NCI-H82 treated with DMSO at 0.1 percent for 48 hours (cell line): ENCODE data around the gene NOS1AP.

ENCODE experiments used
- DNase-seq: peaks from one replicate; lab custom pipeline; 2025; ENCODE audit not compliant: unreplicated experiment; lab: John Stamatoyannopoulos, UW

The NOS1AP gene

GRCh38 chr1:162136760-162137159 lies 67.3 kb downstream of the NOS1AP start:
- DNase-seq: no peak

- DNase-seq: no peak
Observed at GRCh38 chr1:162137179-162137960, 67.9 kb downstream of the NOS1AP start.

DNA sequence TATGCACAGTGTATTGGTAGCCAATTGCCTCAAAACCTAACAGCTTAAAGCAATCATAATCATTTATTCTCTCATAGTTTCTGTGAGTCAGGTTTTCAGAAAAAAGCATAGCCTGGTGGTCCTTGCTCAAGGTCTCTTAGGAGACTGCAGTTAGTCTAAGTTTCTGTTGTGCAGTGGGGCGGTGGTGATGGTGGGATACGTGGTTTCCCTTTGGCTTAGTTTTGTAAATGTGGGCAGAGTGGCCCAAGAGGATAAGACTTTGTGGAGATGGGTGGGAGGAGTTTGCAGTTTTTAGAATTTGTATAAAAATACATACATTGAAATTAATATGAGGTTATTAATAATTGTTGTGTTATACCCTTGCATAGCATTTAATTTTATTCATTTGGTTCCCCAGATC lies 68.6 kb downstream of the NOS1AP start:
- DNase-seq: no peak

DNA sequence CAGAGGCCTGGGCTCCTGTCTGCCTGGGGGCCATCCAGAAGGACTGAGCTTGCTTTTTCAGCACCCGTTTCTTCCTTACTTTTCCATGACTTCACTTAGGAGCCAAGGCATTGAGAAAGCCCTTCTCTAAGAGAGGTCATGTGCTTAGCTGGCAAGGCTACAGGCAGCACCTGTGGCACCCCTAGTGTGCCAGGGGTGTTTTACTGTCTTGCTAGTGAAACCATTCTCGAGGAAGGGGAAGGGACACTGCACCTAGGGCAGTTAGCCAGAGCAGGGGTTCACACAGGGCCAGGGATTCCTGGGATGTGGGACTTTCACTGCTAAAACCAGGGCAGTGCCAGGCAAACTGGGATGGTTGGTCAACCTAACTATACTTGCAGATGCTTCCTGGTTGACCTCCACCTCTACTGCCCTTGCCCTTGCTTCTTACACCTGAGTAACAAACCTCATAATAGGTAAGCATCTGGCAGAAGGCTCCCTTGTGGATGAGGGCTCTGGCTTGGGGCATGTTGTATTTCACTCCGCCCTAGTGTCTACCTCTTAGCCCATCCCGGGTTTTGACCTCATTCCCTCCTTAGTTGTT lies 69.2 kb downstream of the NOS1AP start:
- no peak for DNase-seq

DNA sequence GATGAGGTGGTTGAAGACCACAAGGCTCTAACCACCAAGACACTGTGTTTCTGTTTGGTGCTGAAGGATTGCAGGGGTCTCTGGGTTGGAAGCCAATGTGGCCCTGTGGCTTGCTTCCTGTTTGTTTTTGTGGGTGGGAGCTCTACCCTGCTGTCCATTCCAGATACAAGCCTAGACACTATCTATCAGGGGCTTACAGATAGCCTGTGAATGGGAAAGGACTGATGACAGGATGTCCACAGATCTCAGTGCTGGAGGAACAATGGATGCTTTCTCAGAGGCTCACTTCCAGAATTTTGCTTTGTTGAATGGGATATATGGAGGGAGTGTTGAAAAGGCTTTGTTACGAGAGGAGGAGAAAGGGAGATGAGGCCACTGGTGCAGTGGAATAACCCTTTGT lies 69.7 kb downstream of the NOS1AP start:
- no peak for DNase-seq

DNA sequence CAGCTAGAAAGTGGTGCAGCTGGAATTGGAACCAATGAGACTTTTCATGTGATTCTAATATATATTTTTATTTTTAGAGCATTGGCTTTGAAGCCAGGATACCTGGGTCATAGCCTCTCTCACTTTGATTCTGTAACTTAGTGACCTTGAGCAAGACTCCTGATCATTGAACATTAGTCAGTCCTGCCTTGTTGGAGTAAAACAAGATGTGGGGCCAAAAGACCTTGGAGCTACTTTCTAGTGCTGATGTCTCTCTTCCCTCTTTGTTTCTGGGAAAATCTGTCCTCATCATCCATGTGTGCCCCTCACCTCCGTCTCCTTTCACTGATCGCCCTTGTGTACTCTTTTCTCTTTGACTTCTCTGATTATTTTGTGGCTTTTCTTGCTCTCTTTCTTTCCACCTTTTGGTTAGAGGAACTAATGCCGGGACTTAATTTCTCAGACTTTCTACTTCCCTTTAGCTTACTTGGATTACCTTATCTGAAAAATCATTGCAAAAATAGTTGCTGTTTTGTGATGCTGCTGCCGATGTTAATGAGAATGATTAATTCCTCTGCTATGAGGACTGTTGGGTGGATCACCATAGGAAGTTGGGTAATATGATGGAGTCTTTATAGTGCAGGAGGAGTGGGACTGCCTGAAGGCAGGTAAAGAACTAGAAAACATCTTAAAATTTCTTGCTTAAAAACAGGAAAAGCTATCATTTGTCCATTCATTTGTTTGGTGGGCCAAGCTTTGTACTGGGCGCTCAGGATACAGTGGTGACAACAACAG lies 72.0 kb downstream of the NOS1AP start:
- DNase-seq: no peak

DNA sequence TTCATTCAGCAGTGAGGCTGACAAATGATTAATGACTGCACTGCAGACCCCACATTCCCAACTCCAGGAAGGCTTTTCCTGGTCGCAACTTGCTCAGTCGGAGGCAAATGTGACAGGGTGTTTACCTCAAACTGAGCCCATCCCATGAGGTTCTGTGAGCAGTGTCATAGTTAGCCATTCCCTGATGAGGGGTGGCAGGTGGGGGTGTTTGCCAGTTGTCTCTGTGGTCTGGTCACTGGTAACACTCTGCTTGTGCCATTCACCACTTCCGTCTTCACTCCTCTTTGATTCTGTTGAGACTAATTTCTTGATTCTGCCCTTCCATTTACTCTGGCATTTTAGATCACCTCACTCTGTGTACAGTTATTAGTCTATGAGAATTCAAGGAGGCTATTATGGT lies 73.5 kb downstream of the NOS1AP start:
- DNase-seq: no peak

GRCh38 chr1:162144268-162144667 lies 74.8 kb downstream of the NOS1AP start:
- DNase-seq: no peak

DNA sequence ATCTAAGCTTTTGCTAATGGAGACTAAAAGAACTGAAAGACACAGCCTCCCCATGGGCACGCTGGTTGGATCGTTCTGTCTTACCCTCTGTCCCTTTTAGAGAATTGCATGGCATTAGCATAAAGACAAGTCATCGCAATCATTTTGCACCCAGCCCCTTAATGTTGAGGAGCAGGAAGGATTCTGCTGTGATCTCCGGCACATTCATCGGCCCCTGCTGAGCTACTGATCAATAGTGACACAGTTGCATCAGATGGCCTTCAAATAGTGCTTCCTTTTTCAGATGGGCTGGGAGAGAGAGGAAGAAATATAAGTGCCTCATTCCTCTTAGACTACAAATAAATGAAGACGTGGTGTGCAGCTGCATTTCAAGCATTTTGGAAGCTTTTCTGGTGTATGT lies 75.4 kb downstream of the NOS1AP start:
- no peak for DNase-seq

- peak; percentile 29 for DNase-seq
Observed at GRCh38 chr1:162145280-162145965, 75.9 kb downstream of the NOS1AP start.

- peak; percentile 26 for DNase-seq
Observed at GRCh38 chr1:162145966-162146696, 76.6 kb downstream of the NOS1AP start.

GRCh38 chr1:162147760-162148159 lies 78.3 kb downstream of the NOS1AP start:
- DNase-seq: no peak

GRCh38 chr1:162150112-162150511 lies 80.6 kb downstream of the NOS1AP start:
- DNase-seq: no peak

- DNase-seq: no peak
Observed at GRCh38 chr1:162151900-162152829, 82.7 kb downstream of the NOS1AP start.

DNA sequence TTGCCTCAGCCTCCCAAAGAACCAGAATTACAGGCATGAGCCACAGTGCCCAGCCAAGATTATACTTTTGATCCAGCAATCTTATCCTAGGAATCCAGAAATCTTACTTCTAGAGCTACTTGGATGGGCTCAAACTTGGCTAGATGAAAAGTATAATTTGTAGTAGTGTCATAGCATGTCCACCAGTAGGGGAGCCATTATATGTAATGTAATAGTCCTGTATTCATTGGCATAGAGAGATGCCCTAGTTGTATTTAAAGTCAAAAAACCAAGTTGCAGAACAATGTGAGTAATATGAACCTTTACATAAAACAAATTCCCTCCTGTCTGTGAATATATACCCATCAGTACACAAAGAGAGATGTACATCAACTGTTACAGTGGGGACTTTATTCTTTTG lies 83.9 kb downstream of the NOS1AP start:
- DNase-seq: no peak

DNA sequence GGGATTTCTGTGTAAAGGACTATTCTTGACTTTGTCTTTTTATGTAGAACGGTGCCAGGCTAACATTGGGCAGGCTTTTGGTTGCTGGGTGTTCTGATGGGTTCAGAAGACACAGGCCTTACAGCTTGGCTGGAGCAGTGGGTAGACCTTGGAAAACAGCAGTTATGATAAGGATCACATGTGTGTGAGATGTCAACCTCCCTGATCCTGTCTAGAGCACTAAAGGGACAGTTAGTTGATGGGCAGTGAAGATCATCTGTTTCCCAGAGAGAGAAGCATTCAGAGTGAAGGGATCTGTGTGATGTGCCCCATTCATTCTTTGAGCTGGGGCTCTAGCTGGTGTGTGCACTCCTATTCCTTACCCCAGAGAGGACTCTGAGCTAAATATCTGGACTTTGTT lies 88.0 kb downstream of the NOS1AP start:
- no peak for DNase-seq

- DNase-seq: no peak
Observed at GRCh38 chr1:162158624-162159271, 89.3 kb downstream of the NOS1AP start.

GRCh38 chr1:162159515-162159914 lies 90.0 kb downstream of the NOS1AP start:
- peak; percentile 81 for DNase-seq

DNA sequence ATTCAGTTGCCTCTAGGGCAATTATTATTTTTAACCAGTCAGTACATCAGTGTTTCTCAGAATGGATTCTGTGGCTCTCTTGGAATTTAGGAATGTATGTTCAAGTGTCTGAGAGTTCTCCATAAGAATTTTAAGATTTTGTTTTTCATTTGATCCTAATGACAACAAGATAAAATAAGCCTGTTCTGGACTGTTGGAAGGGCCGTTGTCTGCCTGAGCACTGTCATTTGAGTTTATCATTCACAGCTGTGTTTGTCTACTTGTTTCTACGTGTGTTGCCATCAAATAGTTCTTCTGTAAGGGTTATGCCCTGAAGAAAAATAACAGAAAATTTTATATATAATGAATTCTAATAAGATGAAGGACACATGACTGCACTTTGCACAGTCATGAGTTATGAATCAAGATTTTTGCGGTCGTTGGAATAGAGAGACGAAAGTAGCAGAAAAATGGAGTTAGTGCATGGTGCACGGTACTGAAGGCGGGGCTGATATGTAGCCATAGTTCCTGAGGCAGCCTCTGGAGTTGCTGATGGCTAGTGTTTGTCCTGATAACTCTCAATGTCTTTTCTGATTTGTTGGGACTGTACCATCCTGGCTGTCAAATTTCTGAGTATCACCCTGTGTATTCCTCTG lies 92.5 kb downstream of the NOS1AP start:
- DNase-seq: no peak
